Hepatocyte (in vitro differentiated cells): ENCODE measurements around the gene CX3CR1.

Experiments used
- CTCF ChIP-seq: fragments of 200-600 bp; sonication (generic); IDR thresholded peaks from 2 replicates; pipeline ENCODE4 v1.5.1; 2016; ENCODE audit warnings: antibody characterized with exemption, mild to moderate bottlenecking; ENCODE audit not compliant: poor library complexity
- EZH2 ChIP-seq: fragments of 200-600 bp; sonication (generic); IDR thresholded peaks from 2 replicates; pipeline ENCODE4 v1.6.1; 2016; ENCODE audit warnings: antibody characterized with exemption, mild to moderate bottlenecking, borderline replicate concordance

- TF ChIP-seq CTCF (no peak), EZH2 (no peak)
Observed at GRCh38 chr3:39251576-39251975, 28.3 kb downstream of the CX3CR1 start.
